Brain microvascular endothelial cell (primary cell): Measurements from ENCODE around the gene MORN5.
A peak's percentile ranks its signal among the peaks of the same experiment; 100 is the strongest.

Experiments used
- DNase-seq: peaks from one replicate; pipeline ENCODE4 v3.0.0-alpha.2; 2020
- H3K27ac ChIP-seq: fragments of 250-450 bp; sonication (Bioruptor Pico); 2 replicates; pipeline ENCODE4 v1.5.1; 2020; ENCODE audit warnings: mild to moderate bottlenecking, moderate library complexity
- H3K27me3 ChIP-seq: fragments of 250-450 bp; sonication (Bioruptor Pico); replicated peaks from 2 replicates; pipeline ENCODE4 v1.5.1; 2020; ENCODE audit warnings: mild to moderate bottlenecking
- H3K36me3 ChIP-seq: fragments of 250-450 bp; sonication (Bioruptor Pico); replicated peaks from 2 replicates; pipeline ENCODE4 v1.5.1; 2020; ENCODE audit warnings: mild to moderate bottlenecking
- H3K4me3 ChIP-seq: 2 replicates; pipeline ENCODE4 v1.5.1; 2011; ENCODE audit warnings: low read depth, mild to moderate bottlenecking, control low read depth, low read length, moderate library complexity
- in situ Hi-C: cut with HindIII; loops from 2 replicates; pipeline ENCODE4 v1.10.0; 2017; ENCODE audit warnings: low sequenced_read_pairs, low pct_ligation_motif_present
- TF ChIP-seq, protein P1 (sequence below): IDR thresholded peaks from 2 replicates; pipeline ENCODE4 v1.5.1; 2011; ENCODE audit warnings: low read depth, mild to moderate bottlenecking, moderate library complexity, low read length, control low read depth, inconsistent platforms; ENCODE audit errors: missing control alignments

The MORN5 gene

DNA sequence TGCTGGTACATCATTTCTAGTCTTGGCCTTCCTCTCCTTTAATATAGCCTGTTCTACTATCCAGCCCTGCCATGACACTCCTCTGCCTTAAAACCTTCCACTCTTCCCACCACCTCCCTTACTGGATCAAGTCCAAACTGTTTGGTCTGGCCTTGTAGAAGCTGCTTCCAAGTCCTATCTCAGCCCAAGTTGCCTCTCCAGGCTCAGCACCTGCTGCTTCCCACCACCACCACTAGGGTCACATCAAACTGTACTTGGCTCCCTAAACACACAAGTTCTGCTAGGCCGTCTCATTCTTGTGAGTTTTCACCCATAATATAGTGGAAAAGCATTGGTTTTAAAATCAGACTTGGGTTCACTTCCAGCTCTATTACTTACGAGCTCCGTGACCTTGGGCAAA, 1.5 kb upstream of the MORN5 start:
- Histone ChIP-seq H3K4me3 (no peak overlapping the region), H3K27ac (no peak overlapping the region), H3K36me3 (no peaks in the 10 kb centered on the region), H3K27me3 (no peaks in the 10 kb centered on the region)
- DNase-seq: peak; percentile 58
- in situ Hi-C loops: no loop called here
- TF ChIP-seq, protein P1, sequence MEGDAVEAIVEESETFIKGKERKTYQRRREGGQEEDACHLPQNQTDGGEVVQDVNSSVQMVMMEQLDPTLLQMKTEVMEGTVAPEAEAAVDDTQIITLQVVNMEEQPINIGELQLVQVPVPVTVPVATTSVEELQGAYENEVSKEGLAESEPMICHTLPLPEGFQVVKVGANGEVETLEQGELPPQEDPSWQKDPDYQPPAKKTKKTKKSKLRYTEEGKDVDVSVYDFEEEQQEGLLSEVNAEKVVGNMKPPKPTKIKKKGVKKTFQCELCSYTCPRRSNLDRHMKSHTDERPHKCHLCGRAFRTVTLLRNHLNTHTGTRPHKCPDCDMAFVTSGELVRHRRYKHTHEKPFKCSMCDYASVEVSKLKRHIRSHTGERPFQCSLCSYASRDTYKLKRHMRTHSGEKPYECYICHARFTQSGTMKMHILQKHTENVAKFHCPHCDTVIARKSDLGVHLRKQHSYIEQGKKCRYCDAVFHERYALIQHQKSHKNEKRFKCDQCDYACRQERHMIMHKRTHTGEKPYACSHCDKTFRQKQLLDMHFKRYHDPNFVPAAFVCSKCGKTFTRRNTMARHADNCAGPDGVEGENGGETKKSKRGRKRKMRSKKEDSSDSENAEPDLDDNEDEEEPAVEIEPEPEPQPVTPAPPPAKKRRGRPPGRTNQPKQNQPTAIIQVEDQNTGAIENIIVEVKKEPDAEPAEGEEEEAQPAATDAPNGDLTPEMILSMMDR: peak; percentile 79

DNA sequence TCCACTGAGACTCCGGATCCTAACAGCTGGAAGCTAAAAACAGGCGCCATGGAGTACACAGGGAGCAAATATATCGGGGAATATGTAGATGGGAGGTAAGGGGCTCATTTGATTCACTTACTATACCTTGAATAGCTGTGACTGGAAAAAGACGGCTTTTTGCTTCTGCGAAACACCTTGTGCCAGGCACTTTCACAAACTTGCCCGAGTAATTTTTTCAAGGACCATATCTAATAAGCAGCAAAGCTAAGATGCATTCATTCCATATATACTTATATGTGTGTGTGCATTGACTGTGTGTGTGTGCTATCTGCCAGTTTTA, 178 bp downstream of the MORN5 start:
- Histone ChIP-seq H3K4me3 (peak overlapping the region; percentile 93), H3K27me3 (peaks cover 2% of the 10 kb centered on the region), H3K36me3 (no peaks in the 10 kb centered on the region), H3K27ac (no peak overlapping the region)
- DNase-seq: no peak
- TF ChIP-seq, protein P1: no peak
- in situ Hi-C loops: no loop called here

DNA sequence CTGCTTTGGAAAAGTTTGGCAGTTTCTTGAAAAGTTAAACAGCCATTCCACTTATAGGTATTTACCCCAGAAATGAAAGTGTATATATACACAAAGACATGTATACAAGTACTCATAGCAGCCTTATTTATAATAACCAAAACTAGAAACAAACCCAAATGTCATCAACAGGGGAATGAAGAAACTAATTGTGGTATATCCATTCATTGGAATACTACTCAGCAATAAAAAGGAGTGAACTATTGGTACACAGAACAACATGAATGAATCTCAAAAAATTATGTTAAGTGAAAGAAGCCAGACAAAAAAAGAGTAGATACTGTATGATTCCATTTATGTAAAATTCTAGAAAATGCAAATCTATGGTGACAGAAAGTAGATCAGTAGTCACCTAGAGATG, 2.7 kb downstream of the MORN5 start:
- DNase-seq: no peak
- Histone ChIP-seq H3K36me3 (no peaks in the 10 kb centered on the region), H3K27me3 (peaks cover 2% of the 10 kb centered on the region), H3K4me3 (no peak overlapping the region), H3K27ac (no peak overlapping the region)
- in situ Hi-C loops: no loop called here
- TF ChIP-seq, protein P1: no peak

GRCh38 chr9:122164286-122164685, 4.6 kb downstream of the MORN5 start:
- H3K36me3 ChIP-seq: no peaks in the 10 kb centered on the region
- H3K27ac ChIP-seq: no peak overlapping the region
- in situ Hi-C loops: no loop called here
- no peak for DNase-seq
- peaks cover 2% of the 10 kb centered on the region for H3K27me3 ChIP-seq
- H3K4me3 ChIP-seq: no peak overlapping the region
- TF ChIP-seq, protein P1: no peak

- Histone ChIP-seq H3K27ac (no peak overlapping the region), H3K36me3 (no peaks in the 10 kb centered on the region), H3K27me3 (peaks cover 7% of the 10 kb centered on the region), H3K4me3 (no peak overlapping the region)
- TF ChIP-seq, protein P1: no peak
- in situ Hi-C loops: no loop called here
- no peak for DNase-seq
Observed at GRCh38 chr9:122168356-122168755, 8.6 kb downstream of the MORN5 start.

DNA sequence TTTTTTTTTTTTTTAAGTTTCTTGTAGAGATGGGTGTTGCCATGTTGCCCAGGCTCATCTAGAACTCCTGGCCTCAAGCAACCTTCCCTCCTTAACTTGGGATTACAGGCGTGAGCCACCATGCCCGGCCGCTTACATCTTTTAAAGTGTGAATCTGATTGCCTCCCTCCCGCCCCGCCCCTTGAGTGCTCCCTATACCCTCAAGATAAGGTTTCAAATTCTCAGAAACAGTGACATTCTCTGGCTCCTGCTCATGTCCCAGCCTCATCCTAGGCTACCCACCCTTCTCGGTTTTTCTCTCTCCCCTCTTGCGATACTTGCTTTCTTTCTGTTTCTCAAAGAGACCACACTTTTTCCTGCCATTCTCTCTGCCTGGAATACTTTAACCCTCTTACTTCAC, 12.4 kb downstream of the MORN5 start:
- Histone ChIP-seq H3K27me3 (peaks cover 5% of the 10 kb centered on the region), H3K27ac (no peak overlapping the region), H3K4me3 (no peak overlapping the region), H3K36me3 (no peaks in the 10 kb centered on the region)
- no peak for DNase-seq
- TF ChIP-seq, protein P1: no peak
- in situ Hi-C loops: no loop called here
